ENCODE data around the gene KCNH5. TPM values are rescaled to one million over a fixed set of nuclear protein-coding genes. Genes with fewer than 3 reads are reported as not detected.

Gene KCNH5
- total and polyA plus RNA-seq, 4 donors, result not detected

DNA sequence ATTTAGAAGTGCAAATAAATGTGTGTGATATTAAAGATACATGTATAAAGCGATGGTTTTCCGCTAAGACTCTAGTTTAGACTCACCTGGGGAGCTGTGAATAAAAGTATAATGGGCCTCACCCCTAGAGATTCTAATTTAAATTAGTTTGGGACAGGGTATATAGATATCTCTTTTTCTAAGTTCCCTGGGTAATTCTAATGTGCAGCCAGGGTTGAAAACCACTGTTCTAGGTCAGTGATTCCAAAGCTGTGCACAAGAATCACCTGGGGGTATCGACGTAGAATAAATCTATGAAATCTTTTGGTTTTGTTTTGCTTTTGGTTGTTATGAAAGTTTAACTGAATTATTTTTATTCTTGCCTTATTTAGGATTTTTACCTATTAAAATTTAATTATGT is 302.1 kb downstream of the KCNH5 start:
- no peaks in the 10 kb centered on the region for H3K27me3 ChIP-seq (ENCODE audit: control insufficient read depth in 4 of 4, insufficient read depth in 4 of 4, low read length in 3 of 4)
- TF ChIP-seq JUND (IDR thresholded peaks at IDR 0.05), result no peak
- no peak for TF ChIP-seq HNF4A (conservative IDR thresholded peaks at IDR 0.05)
- TF ChIP-seq SP1 (IDR thresholded peaks at IDR 0.05), result no peak
- TF ChIP-seq EGR1 (IDR thresholded peaks at IDR 0.05; ENCODE audit: low read depth in 2 of 2), result no peak
- TF ChIP-seq, protein P1, sequence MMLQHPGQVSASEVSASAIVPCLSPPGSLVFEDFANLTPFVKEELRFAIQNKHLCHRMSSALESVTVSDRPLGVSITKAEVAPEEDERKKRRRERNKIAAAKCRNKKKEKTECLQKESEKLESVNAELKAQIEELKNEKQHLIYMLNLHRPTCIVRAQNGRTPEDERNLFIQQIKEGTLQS (IDR thresholded peaks at IDR 0.05), result no peak
- no peak for TF ChIP-seq YY1 (IDR thresholded peaks at IDR 0.05)
- TF ChIP-seq, protein P2, sequence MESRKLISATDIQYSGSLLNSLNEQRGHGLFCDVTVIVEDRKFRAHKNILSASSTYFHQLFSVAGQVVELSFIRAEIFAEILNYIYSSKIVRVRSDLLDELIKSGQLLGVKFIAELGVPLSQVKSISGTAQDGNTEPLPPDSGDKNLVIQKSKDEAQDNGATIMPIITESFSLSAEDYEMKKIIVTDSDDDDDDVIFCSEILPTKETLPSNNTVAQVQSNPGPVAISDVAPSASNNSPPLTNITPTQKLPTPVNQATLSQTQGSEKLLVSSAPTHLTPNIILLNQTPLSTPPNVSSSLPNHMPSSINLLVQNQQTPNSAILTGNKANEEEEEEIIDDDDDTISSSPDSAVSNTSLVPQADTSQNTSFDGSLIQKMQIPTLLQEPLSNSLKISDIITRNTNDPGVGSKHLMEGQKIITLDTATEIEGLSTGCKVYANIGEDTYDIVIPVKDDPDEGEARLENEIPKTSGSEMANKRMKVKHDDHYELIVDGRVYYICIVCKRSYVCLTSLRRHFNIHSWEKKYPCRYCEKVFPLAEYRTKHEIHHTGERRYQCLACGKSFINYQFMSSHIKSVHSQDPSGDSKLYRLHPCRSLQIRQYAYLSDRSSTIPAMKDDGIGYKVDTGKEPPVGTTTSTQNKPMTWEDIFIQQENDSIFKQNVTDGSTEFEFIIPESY (IDR thresholded peaks at IDR 0.05), result no peak
- no peak for TF ChIP-seq GABPA (IDR thresholded peaks at IDR 0.05 in 1 of 2, conservative IDR thresholded peaks at IDR 0.05 in 1 of 2)
- TF ChIP-seq FOXA2 (IDR thresholded peaks at IDR 0.05), result no peak
- TF ChIP-seq RXRA (IDR thresholded peaks at IDR 0.05), result no peak
- TF ChIP-seq, protein P3, sequence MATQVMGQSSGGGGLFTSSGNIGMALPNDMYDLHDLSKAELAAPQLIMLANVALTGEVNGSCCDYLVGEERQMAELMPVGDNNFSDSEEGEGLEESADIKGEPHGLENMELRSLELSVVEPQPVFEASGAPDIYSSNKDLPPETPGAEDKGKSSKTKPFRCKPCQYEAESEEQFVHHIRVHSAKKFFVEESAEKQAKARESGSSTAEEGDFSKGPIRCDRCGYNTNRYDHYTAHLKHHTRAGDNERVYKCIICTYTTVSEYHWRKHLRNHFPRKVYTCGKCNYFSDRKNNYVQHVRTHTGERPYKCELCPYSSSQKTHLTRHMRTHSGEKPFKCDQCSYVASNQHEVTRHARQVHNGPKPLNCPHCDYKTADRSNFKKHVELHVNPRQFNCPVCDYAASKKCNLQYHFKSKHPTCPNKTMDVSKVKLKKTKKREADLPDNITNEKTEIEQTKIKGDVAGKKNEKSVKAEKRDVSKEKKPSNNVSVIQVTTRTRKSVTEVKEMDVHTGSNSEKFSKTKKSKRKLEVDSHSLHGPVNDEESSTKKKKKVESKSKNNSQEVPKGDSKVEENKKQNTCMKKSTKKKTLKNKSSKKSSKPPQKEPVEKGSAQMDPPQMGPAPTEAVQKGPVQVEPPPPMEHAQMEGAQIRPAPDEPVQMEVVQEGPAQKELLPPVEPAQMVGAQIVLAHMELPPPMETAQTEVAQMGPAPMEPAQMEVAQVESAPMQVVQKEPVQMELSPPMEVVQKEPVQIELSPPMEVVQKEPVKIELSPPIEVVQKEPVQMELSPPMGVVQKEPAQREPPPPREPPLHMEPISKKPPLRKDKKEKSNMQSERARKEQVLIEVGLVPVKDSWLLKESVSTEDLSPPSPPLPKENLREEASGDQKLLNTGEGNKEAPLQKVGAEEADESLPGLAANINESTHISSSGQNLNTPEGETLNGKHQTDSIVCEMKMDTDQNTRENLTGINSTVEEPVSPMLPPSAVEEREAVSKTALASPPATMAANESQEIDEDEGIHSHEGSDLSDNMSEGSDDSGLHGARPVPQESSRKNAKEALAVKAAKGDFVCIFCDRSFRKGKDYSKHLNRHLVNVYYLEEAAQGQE (IDR thresholded peaks at IDR 0.05), result no peak
- TF ChIP-seq, protein P4, sequence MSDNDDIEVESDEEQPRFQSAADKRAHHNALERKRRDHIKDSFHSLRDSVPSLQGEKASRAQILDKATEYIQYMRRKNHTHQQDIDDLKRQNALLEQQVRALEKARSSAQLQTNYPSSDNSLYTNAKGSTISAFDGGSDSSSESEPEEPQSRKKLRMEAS (IDR thresholded peaks at IDR 0.05), result no peak
- TF ChIP-seq, protein P5, sequence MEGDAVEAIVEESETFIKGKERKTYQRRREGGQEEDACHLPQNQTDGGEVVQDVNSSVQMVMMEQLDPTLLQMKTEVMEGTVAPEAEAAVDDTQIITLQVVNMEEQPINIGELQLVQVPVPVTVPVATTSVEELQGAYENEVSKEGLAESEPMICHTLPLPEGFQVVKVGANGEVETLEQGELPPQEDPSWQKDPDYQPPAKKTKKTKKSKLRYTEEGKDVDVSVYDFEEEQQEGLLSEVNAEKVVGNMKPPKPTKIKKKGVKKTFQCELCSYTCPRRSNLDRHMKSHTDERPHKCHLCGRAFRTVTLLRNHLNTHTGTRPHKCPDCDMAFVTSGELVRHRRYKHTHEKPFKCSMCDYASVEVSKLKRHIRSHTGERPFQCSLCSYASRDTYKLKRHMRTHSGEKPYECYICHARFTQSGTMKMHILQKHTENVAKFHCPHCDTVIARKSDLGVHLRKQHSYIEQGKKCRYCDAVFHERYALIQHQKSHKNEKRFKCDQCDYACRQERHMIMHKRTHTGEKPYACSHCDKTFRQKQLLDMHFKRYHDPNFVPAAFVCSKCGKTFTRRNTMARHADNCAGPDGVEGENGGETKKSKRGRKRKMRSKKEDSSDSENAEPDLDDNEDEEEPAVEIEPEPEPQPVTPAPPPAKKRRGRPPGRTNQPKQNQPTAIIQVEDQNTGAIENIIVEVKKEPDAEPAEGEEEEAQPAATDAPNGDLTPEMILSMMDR (IDR thresholded peaks at IDR 0.05; ENCODE audit: low read depth, low read length, missing input control), result no peak
- no peaks in the 10 kb centered on the region for H3K4me1 ChIP-seq (ENCODE audit: control insufficient read depth in 4 of 4, insufficient read depth in 4 of 4, low read length in 3 of 4)
- no peaks in the 10 kb centered on the region for H3K36me3 ChIP-seq (ENCODE audit: control insufficient read depth in 4 of 4, insufficient read depth in 3 of 4, low read depth in 1 of 4, low read length in 3 of 4)
- 92% methylated on average over 4 of the region's 4 CpGs for WGBS
- H3K27ac ChIP-seq (ENCODE audit: low read depth in 1 of 2, low read length in 2 of 2), result no peak overlapping the region
- H3K9ac ChIP-seq (ENCODE audit: low read depth in 1 of 2, low read length in 2 of 2), result no peak overlapping the region
- H3K9me3 ChIP-seq (ENCODE audit: control insufficient read depth in 4 of 4, low read length in 3 of 4), result no peaks in the 10 kb centered on the region
- no peak overlapping the region for H3K4me3 ChIP-seq (ENCODE audit: low read depth in 1 of 3, low read length in 3 of 3)
- no peak for DNase-seq (ENCODE audit: low spot score)

DNA sequence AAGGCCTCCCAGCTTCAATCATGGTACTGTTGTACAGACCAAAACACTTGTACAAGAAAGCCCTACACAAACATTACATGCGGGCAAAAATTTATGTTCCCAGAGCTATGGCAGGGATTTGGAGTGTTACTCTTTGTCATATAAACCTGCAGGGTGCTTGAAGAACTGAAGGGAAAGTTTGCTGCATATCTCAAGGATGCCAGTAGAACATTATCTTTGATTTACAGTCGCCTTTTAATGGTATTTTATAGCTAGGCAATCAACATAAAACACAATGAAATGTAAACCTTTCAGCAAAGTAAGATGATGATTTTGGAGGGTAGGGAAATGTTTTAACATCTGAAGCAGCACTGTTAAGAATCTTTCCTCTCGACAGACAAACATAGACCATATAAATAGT is 305.6 kb downstream of the KCNH5 start:
- Histone ChIP-seq H3K9ac (ENCODE audit: low read depth in 1 of 2, low read length in 2 of 2) (no peak overlapping the region), H3K27ac (ENCODE audit: low read depth in 1 of 2, low read length in 2 of 2) (no peak overlapping the region), H3K4me3 (ENCODE audit: low read depth in 1 of 3, low read length in 3 of 3) (no peak overlapping the region), H3K9me3 (ENCODE audit: control insufficient read depth in 4 of 4, low read length in 3 of 4) (no peaks in the 10 kb centered on the region), H3K36me3 (ENCODE audit: control insufficient read depth in 4 of 4, insufficient read depth in 3 of 4, low read depth in 1 of 4, low read length in 3 of 4) (no peaks in the 10 kb centered on the region), H3K4me1 (ENCODE audit: control insufficient read depth in 4 of 4, insufficient read depth in 4 of 4, low read length in 3 of 4) (no peaks in the 10 kb centered on the region), H3K27me3 (ENCODE audit: control insufficient read depth in 4 of 4, insufficient read depth in 4 of 4, low read length in 3 of 4) (no peaks in the 10 kb centered on the region)
- WGBS, result 56% methylated on average over 3 of the region's 3 CpGs
- no peak for DNase-seq (ENCODE audit: low spot score)
- TF ChIP-seq HNF4A (conservative IDR thresholded peaks at IDR 0.05) (no peak), FOXA2 (IDR thresholded peaks at IDR 0.05) (no peak)
- TF ChIP-seq, protein P3 (IDR thresholded peaks at IDR 0.05), result no peak
- TF ChIP-seq, protein P4 (IDR thresholded peaks at IDR 0.05), result no peak

Measured in liver (tissue), 9 donors.